Breast epithelium (tissue), 3 donors: Measurements from ENCODE around the gene TSPEAR.

ENCODE experiments used
- CTCF ChIP-seq, 3 donors: fragments of 450-650 bp; IDR thresholded peaks; one replicate each; pipeline ENCODE4 v1.5.1; 2016 to 2017; ENCODE audit warnings: antibody characterized with exemption in 3 of 3, mild to moderate bottlenecking in 3 of 3, moderate library complexity in 3 of 3
- POLR2A ChIP-seq: fragments of 450-650 bp; IDR thresholded peaks from one replicate; pipeline ENCODE4 v1.6.1; 2016; ENCODE audit warnings: antibody characterized with exemption, mild to moderate bottlenecking, moderate library complexity
- POLR2AphosphoS5 ChIP-seq, 3 donors: sonication (generic); formaldehyde crosslinking; IDR thresholded peaks; one replicate each; pipeline ENCODE4 v1.6.1; 2017; ENCODE audit warnings: antibody characterized with exemption in 3 of 3

GRCh38 chr21:44509539-44509938, 201.8 kb downstream of the TSPEAR start:
- TF ChIP-seq CTCF (IDR thresholded peaks at IDR 0.05) (peak; percentile 35 to 68 (median 43)), POLR2A (no peak), POLR2AphosphoS5 (IDR thresholded peaks at IDR 0.05) (no peak)
